Measurements from ENCODE around the gene PCDHGB5. TPM values are rescaled to one million over a fixed set of nuclear protein-coding genes. Genes with fewer than 3 reads are reported as not detected.

Gene PCDHGB5
- total and polyA plus RNA-seq, 2 donors (not counting 3 experiments of a cell fraction or from before 2014, with no cell fraction given) = 10.1 to 14.4 TPM

- H3K27me3 ChIP-seq (ENCODE audit: control insufficient read depth in 2 of 2, insufficient read depth in 2 of 2, low read length in 2 of 2) = peaks cover 49 to 84% of the 10 kb centered on the region in 2 experiments
- intact Hi-C loops (cut with micrococcal nuclease) (no loop called here), dilution Hi-C loops (cut with MboI; ENCODE audit: extremely low pct_ligation_motif_present, low sequenced_read_pairs) (no loop called here)
- TF ChIP-seq EZH2 (IDR thresholded peaks at IDR 0.05; ENCODE audit: borderline replicate concordance, low read depth, low read length, severe bottlenecking) (no peak), MYC (IDR thresholded peaks at IDR 0.05; ENCODE audit: low read depth, low read length) (no peak), GATA2 (IDR thresholded peaks at IDR 0.05; ENCODE audit: insufficient read depth, insufficient read length, low read depth, low read length) (no peak), JUN (IDR thresholded peaks at IDR 0.05; ENCODE audit: borderline replicate concordance, insufficient read depth, insufficient read length, low read depth) (no peak), POLR2A (IDR thresholded peaks at IDR 0.05; ENCODE audit: low read depth, low read length) (no peak), MAX (IDR thresholded peaks at IDR 0.05; ENCODE audit: insufficient read depth, insufficient read length) (no peak), POLR2AphosphoS5 (IDR thresholded peaks at IDR 0.05; ENCODE audit: insufficient read depth, low read depth, low read length) (no peak), FOS (IDR thresholded peaks at IDR 0.05; ENCODE audit: borderline replicate concordance, insufficient read depth, low read length) (no peak)
- TF ChIP-seq, protein P1, sequence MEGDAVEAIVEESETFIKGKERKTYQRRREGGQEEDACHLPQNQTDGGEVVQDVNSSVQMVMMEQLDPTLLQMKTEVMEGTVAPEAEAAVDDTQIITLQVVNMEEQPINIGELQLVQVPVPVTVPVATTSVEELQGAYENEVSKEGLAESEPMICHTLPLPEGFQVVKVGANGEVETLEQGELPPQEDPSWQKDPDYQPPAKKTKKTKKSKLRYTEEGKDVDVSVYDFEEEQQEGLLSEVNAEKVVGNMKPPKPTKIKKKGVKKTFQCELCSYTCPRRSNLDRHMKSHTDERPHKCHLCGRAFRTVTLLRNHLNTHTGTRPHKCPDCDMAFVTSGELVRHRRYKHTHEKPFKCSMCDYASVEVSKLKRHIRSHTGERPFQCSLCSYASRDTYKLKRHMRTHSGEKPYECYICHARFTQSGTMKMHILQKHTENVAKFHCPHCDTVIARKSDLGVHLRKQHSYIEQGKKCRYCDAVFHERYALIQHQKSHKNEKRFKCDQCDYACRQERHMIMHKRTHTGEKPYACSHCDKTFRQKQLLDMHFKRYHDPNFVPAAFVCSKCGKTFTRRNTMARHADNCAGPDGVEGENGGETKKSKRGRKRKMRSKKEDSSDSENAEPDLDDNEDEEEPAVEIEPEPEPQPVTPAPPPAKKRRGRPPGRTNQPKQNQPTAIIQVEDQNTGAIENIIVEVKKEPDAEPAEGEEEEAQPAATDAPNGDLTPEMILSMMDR (IDR thresholded peaks at IDR 0.05; ENCODE audit: extremely low read depth in 1 of 2, insufficient read depth in 1 of 2, low read depth in 1 of 2, low read length in 2 of 2) = no peak
- peaks cover 5% of the 10 kb centered on the region for H4K20me1 ChIP-seq (replicated peaks; ENCODE audit: control insufficient read depth, extremely low read depth, insufficient read depth, low read length)
- POLR2A ChIA-PET = interaction anchor here (1.0 kb wide), 1 partner anchor 112 kb away, joined by 3 read pairs; no protein-coding TSS in a partner anchor
- H3K9me1 ChIP-seq (replicated peaks; ENCODE audit: control insufficient read depth, extremely low read depth, insufficient read depth, low read length) = no peaks in the 10 kb centered on the region
- peak overlapping the region; percentile 77 for H3K4me2 ChIP-seq (ENCODE audit: insufficient read depth, low read length)
- H3K79me2 ChIP-seq (ENCODE audit: control insufficient read depth, insufficient read depth, low read length) = no peaks in the 10 kb centered on the region
- H3K9me3 ChIP-seq (replicated peaks; ENCODE audit: control insufficient read depth, insufficient read depth, low read length) = no peaks in the 10 kb centered on the region
- no peak overlapping the region for H3K9ac ChIP-seq (replicated peaks; ENCODE audit: extremely low read depth, insufficient read depth, low read length)
- no peak overlapping the region for H3K27ac ChIP-seq (ENCODE audit: insufficient read depth, low read depth, low read length)
- H3K4me1 ChIP-seq (ENCODE audit: control insufficient read depth, extremely low read depth, insufficient read depth, low read length) = peaks cover 9% of the 10 kb centered on the region
- H3K4me3 ChIP-seq (replicated peaks in 1 of 3; ENCODE audit: insufficient read depth in 1 of 3, low read depth in 1 of 3, low read length in 3 of 3) = peak overlapping the region in 2 of 3 experiments; percentile 34 to 72
- H2AFZ ChIP-seq (ENCODE audit: low read depth, low read length) = no peak overlapping the region
- no peak for FAIRE-seq
- DNase-seq (ENCODE audit: low read depth, low spot score) = no peak
- BruUV-seq (replicated peaks) = no TSS peak
- CTCF ChIA-PET = interaction anchor here (1.1 to 11.3 kb wide), 26 partner anchors 8 to 191 kb away, joined by 3 to 335 read pairs (median 10); partner anchors contain the start of genes PCDHB14, PCDHGA1, PCDHGA11 and PCDHGA12
- H3K36me3 ChIP-seq (ENCODE audit: control insufficient read depth in 2 of 2, extremely low read depth in 1 of 2, insufficient read depth in 2 of 2, low read length in 2 of 2) = no peaks in the 10 kb centered on the region
These were observed 15.9 kb downstream of the PCDHGB5 start for GRCh38 chr5:141413540-141414069.
